ENCODE data around the gene RIPK1. TPM values are rescaled to one million over a fixed set of nuclear protein-coding genes. Genes with fewer than 3 reads are reported as not detected.

RIPK1 gene
- total and polyA plus RNA-seq, 4 donors = 12.1 to 24.1 (median 19.7) TPM

DNA sequence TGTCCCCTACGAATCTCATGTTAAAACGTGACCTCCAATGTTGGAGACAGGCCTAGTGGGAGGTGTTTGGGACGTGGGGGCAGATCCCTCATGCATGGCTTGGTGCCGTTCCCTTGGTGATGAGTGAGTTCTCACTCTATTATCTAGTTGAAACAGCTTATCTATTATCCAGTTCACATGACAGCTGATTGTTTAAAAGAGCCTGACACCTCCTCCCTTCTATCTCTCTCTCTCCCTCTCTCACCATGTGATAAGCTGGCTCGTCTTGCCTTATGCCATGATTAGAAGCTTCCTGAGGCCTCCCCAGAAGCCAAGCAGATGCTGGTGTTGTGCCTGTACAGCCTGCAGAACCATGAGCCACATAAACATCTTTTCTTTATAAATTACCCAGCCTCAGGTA lies 32.9 kb upstream of the RIPK1 start:
- peaks cover 0 to 2% (median 0%) of the 10 kb centered on the region in 3 donors for H3K27me3 ChIP-seq (ENCODE audit: control insufficient read depth in 3 of 3, insufficient read depth in 3 of 3, low read length in 2 of 3)
- no peaks in the 10 kb centered on the region for H3K36me3 ChIP-seq (ENCODE audit: control insufficient read depth in 4 of 4, insufficient read depth in 4 of 4, low read length in 4 of 4)
- no peak overlapping the region for H3K27ac ChIP-seq (ENCODE audit: low read depth in 1 of 2, low read length in 1 of 2)
- no peaks in the 10 kb centered on the region for H3K4me1 ChIP-seq (ENCODE audit: control insufficient read depth in 5 of 5, insufficient read depth in 5 of 5, low read length in 5 of 5)
- no peak overlapping the region for H3K9ac ChIP-seq (ENCODE audit: insufficient read depth in 1 of 2, low read length in 2 of 2)
- TF ChIP-seq, protein P1, sequence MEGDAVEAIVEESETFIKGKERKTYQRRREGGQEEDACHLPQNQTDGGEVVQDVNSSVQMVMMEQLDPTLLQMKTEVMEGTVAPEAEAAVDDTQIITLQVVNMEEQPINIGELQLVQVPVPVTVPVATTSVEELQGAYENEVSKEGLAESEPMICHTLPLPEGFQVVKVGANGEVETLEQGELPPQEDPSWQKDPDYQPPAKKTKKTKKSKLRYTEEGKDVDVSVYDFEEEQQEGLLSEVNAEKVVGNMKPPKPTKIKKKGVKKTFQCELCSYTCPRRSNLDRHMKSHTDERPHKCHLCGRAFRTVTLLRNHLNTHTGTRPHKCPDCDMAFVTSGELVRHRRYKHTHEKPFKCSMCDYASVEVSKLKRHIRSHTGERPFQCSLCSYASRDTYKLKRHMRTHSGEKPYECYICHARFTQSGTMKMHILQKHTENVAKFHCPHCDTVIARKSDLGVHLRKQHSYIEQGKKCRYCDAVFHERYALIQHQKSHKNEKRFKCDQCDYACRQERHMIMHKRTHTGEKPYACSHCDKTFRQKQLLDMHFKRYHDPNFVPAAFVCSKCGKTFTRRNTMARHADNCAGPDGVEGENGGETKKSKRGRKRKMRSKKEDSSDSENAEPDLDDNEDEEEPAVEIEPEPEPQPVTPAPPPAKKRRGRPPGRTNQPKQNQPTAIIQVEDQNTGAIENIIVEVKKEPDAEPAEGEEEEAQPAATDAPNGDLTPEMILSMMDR (IDR thresholded peaks at IDR 0.05; ENCODE audit: control extremely low read depth, extremely low read depth) = no peak
- H3K4me3 ChIP-seq = no peak overlapping the region
- no peaks in the 10 kb centered on the region for H3K9me3 ChIP-seq (ENCODE audit: control insufficient read depth in 4 of 4, insufficient read depth in 3 of 4, low read length in 3 of 4)
- no peak for ATAC-seq (ENCODE audit: insufficient read depth, low FRiP score)
- WGBS, 2 donors = 69 to 83% methylated on average over 5 of the region's 5 CpGs
- DNase-seq = no peak

DNA sequence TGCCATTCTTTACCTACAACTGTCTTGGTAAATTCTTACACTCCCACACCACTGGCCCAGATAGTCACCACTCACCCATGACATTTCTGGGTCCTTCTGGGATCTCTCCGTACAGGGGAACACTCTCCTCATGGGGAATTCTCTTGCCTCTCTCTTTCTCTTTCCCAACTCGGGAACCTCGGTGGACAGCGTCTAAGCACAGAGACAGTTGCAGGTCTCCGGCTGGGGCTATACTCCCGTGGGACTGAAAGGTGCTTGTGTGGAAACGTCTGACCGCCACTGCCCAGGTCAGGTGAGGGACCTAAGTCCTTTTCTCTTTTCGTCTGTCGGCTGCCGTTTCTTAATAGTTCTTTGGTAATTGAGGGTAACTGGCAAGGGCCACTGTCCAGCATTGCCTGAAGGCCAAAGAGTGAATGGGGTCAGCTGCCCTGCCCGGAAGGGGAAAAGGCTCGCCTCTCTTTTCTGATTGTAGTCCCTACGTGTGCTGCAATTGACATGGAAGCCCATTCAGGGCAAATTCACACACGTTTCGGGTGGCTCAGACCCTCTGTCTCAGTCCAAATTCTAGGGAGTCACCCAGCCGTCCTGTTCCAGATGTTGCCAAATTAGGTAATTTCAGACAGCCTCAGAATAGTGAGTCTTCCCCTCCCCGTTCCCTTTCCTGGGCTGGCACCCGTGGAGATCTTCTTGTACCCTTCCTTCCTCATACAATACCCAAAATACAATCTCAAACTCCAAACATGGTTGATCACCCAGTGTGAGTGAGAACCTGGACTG lies 31.2 kb upstream of the RIPK1 start:
- ATAC-seq (ENCODE audit: insufficient read depth, low FRiP score) = no peak
- no peak for DNase-seq
- Histone ChIP-seq H3K27ac (ENCODE audit: low read depth in 1 of 2, low read length in 1 of 2) (no peak overlapping the region), H3K27me3 (ENCODE audit: control insufficient read depth in 3 of 3, insufficient read depth in 3 of 3, low read length in 2 of 3) (peaks cover 0 to 2% (median 0%) of the 10 kb centered on the region in 3 donors), H3K36me3 (ENCODE audit: control insufficient read depth in 4 of 4, insufficient read depth in 4 of 4, low read length in 4 of 4) (no peaks in the 10 kb centered on the region), H3K4me3 (no peak overlapping the region), H3K9ac (ENCODE audit: insufficient read depth in 1 of 2, low read length in 2 of 2) (no peak overlapping the region), H3K9me3 (ENCODE audit: control insufficient read depth in 4 of 4, insufficient read depth in 3 of 4, low read length in 3 of 4) (no peaks in the 10 kb centered on the region), H3K4me1 (ENCODE audit: control insufficient read depth in 5 of 5, insufficient read depth in 5 of 5, low read length in 5 of 5) (peaks cover 0 to 3% (median 0%) of the 10 kb centered on the region in 5 donors)
- WGBS, 2 donors = 75 to 81% methylated on average over 19 of the region's 19 CpGs
- TF ChIP-seq, protein P1 (IDR thresholded peaks at IDR 0.05; ENCODE audit: control extremely low read depth, extremely low read depth) = no peak

GRCh38 chr6:3037638-3038365 lies 30.5 kb upstream of the RIPK1 start:
- peaks cover 0 to 2% (median 0%) of the 10 kb centered on the region in 3 donors for H3K27me3 ChIP-seq (ENCODE audit: control insufficient read depth in 3 of 3, insufficient read depth in 3 of 3, low read length in 2 of 3)
- H3K27ac ChIP-seq (ENCODE audit: low read depth in 1 of 2, low read length in 1 of 2) = no peak overlapping the region
- ATAC-seq (ENCODE audit: insufficient read depth, low FRiP score) = no peak
- no peak for DNase-seq
- no peak overlapping the region for H3K4me3 ChIP-seq
- peaks cover 0 to 3% (median 0%) of the 10 kb centered on the region in 5 donors for H3K4me1 ChIP-seq (ENCODE audit: control insufficient read depth in 5 of 5, insufficient read depth in 5 of 5, low read length in 5 of 5)
- no peak overlapping the region for H3K9ac ChIP-seq (ENCODE audit: insufficient read depth in 1 of 2, low read length in 2 of 2)
- no peaks in the 10 kb centered on the region for H3K36me3 ChIP-seq (ENCODE audit: control insufficient read depth in 4 of 4, insufficient read depth in 4 of 4, low read length in 4 of 4)
- TF ChIP-seq, protein P1 (IDR thresholded peaks at IDR 0.05; ENCODE audit: control extremely low read depth, extremely low read depth) = no peak
- no peaks in the 10 kb centered on the region for H3K9me3 ChIP-seq (ENCODE audit: control insufficient read depth in 4 of 4, insufficient read depth in 3 of 4, low read length in 3 of 4)
- WGBS, 2 donors = 35 to 37% methylated on average over 7 of the region's 7 CpGs

Data from lung (tissue), 12 donors.